Left ventricle myocardium inferior (tissue), 1 donor: ENCODE data around the gene ST14. TPM values are rescaled to one million over a fixed set of nuclear protein-coding genes. Genes with fewer than 3 reads are reported as not detected.

ENCODE experiments used
- DNase-seq: peaks from one replicate; pipeline ENCODE4 v3.0.0-alpha.2; 2020
- H3K27ac ChIP-seq: fragments of 200-600 bp; replicated peaks from 2 replicates; pipeline ENCODE4 v1.8.0; 2021
- H3K27me3 ChIP-seq: fragments of 200-600 bp; 2 replicates; pipeline ENCODE4 v1.8.0; 2021; ENCODE audit warnings: low read depth
- H3K36me3 ChIP-seq: fragments of 200-600 bp; 2 replicates; pipeline ENCODE4 v1.8.0; 2021
- H3K4me1 ChIP-seq: fragments of 200-600 bp; 2 replicates; pipeline ENCODE4 v1.8.0; 2021
- H3K4me3 ChIP-seq: fragments of 200-600 bp; 2 replicates; pipeline ENCODE4 v1.8.0; 2021; ENCODE audit warnings: mild to moderate bottlenecking, moderate library complexity
- H3K9me3 ChIP-seq: fragments of 200-600 bp; replicated peaks from 2 replicates; pipeline ENCODE4 v1.8.0; 2021
- intact Hi-C: fragments of 100-400 bp; cut with micrococcal nuclease; formaldehyde crosslinking; loops from one replicate; pipeline ENCODE4 v1.11.0; 2022
- total RNA-seq: library from RNA; stranded (reverse); fragmentation: NEBNext Ultra II Directional; extraction: Animal tissue kit (Norgen Biotek cat#: 25700); gene quantifications from one replicate; pipeline ENCODE4 v1.2.1, GENCODE V29; 2021
- TF ChIP-seq, protein P1 (sequence below): fragments of 200-600 bp; IDR thresholded peaks from 2 replicates; pipeline ENCODE4 v1.8.0; 2021; ENCODE audit warnings: antibody characterized with exemption, mild to moderate bottlenecking, borderline replicate concordance
- donor health status: DM: no; HTN: yes; CAD: no; lungs with severe emphysema.

The ST14 gene
- total RNA-seq, 1 donor from 2014 or later: 1.0 TPM

DNA sequence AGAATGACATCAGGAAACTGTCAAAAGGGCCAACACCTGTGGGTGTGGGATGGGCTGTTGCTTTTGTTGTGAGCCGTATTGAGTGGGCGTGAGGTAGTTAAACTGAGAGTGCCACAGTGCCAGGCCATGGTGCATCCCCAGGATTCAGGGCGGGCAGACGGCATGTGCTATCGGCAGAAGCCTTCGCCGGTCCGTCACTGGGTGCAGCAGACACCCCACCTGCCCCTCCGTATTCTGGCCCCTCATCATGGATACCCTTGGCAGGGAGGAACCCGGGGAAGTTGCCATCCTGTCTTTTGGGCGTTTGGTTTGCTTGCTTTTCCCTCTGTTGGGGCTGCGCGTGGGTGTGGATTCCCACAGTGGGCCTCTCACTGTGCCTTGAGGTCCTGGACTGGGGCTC lies 27.5 kb downstream of the ST14 start:
- no peak for DNase-seq
- Histone ChIP-seq H3K4me3 (no peak overlapping the region), H3K27ac (no peak overlapping the region), H3K36me3 (no peaks in the 10 kb centered on the region), H3K9me3 (no peaks in the 10 kb centered on the region), H3K27me3 (no peaks in the 10 kb centered on the region), H3K4me1 (peaks cover 5% of the 10 kb centered on the region)
- TF ChIP-seq, protein P1, sequence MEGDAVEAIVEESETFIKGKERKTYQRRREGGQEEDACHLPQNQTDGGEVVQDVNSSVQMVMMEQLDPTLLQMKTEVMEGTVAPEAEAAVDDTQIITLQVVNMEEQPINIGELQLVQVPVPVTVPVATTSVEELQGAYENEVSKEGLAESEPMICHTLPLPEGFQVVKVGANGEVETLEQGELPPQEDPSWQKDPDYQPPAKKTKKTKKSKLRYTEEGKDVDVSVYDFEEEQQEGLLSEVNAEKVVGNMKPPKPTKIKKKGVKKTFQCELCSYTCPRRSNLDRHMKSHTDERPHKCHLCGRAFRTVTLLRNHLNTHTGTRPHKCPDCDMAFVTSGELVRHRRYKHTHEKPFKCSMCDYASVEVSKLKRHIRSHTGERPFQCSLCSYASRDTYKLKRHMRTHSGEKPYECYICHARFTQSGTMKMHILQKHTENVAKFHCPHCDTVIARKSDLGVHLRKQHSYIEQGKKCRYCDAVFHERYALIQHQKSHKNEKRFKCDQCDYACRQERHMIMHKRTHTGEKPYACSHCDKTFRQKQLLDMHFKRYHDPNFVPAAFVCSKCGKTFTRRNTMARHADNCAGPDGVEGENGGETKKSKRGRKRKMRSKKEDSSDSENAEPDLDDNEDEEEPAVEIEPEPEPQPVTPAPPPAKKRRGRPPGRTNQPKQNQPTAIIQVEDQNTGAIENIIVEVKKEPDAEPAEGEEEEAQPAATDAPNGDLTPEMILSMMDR: no peak
- intact Hi-C loops: no loop called here

DNA sequence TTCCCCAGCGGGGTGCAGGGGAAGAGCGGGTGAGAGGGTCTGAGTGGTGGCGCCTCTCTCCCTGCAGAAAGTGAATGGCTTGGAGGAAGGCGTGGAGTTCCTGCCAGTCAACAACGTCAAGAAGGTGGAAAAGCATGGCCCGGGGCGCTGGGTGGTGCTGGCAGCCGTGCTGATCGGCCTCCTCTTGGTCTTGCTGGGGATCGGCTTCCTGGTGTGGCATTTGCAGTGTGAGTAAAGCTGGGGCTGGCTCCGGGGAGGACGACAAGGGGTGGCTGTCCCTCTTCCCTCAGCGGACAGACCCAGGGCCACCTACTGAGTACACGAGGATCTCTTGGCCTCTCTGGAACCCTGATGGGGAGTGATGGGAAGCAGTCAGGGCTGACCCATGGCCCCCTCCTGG lies 28.5 kb downstream of the ST14 start:
- no peaks in the 10 kb centered on the region for H3K9me3 ChIP-seq
- H3K27ac ChIP-seq: no peak overlapping the region
- intact Hi-C loops: no loop called here
- H3K36me3 ChIP-seq: no peaks in the 10 kb centered on the region
- no peaks in the 10 kb centered on the region for H3K27me3 ChIP-seq
- TF ChIP-seq, protein P1: no peak
- DNase-seq: no peak
- H3K4me1 ChIP-seq: peaks cover 4% of the 10 kb centered on the region
- H3K4me3 ChIP-seq: no peak overlapping the region

DNA sequence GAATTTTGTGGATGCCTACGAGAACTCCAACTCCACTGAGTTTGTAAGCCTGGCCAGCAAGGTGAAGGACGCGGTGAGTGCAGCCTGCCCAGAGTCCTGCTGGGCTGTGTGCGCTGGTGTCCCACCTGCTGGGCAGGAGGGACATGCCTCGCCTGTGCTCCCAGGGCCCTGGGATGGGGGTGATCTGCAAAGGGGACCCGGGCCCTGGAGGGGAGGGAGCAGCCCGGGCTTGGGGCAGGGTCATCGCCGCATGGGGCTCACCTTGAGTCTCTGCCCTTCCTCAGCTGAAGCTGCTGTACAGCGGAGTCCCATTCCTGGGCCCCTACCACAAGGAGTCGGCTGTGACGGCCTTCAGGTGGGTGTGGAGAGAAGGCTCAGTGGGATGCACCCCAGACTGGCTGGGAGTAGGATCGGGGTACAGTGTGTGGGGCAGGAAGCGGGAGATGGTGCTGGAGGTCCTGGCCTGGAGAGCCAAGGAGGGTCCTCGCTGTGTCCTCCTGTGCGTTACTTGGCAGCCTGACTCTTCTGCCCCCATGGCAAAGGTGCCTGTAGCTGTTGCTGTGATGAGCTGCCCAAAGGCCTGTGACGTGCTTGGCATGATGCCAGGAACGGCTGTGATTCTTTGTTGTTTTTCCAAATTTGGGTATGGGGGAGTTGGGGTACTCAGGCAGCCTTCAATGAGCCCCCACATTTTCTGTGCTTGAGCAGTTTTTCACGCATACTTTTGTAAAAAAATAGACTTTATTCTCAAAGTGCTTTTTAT lies 29.2 kb downstream of the ST14 start:
- no peak overlapping the region for H3K27ac ChIP-seq
- H3K36me3 ChIP-seq: no peaks in the 10 kb centered on the region
- DNase-seq: no peak
- no peaks in the 10 kb centered on the region for H3K9me3 ChIP-seq
- TF ChIP-seq, protein P1: no peak
- H3K4me1 ChIP-seq: peaks cover 6% of the 10 kb centered on the region
- H3K27me3 ChIP-seq: no peaks in the 10 kb centered on the region
- H3K4me3 ChIP-seq: no peak overlapping the region
- intact Hi-C loops: no loop called here

DNA sequence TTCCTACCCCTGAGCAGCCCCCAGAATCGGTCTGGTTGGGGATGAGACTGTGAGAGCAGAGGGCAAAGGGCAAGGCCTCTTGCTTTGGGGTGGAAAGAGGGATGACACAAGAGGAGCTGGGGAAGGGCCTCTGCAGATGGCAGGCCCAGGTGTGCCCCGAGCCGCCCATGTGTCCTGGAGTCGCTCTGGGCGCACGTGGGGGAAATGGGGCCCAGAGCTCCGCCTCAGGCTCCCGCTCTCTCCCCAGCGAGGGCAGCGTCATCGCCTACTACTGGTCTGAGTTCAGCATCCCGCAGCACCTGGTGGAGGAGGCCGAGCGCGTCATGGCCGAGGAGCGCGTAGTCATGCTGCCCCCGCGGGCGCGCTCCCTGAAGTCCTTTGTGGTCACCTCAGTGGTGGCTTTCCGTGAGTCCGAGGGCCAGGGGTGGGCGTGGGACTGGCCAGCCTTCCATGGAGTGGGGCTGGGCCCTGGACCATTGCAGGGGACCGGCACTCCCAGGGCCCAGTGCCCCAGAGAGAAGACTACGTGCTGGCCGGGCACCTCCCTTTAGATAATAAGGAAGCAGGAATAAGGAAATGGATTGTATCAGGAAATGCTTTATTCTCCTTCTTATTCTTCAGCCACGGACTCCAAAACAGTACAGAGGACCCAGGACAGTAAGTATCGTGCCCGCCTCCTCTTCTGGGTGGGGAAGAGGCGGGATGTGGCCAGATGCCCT lies 30.1 kb downstream of the ST14 start:
- intact Hi-C loops: no loop called here
- DNase-seq: no peak

DNA sequence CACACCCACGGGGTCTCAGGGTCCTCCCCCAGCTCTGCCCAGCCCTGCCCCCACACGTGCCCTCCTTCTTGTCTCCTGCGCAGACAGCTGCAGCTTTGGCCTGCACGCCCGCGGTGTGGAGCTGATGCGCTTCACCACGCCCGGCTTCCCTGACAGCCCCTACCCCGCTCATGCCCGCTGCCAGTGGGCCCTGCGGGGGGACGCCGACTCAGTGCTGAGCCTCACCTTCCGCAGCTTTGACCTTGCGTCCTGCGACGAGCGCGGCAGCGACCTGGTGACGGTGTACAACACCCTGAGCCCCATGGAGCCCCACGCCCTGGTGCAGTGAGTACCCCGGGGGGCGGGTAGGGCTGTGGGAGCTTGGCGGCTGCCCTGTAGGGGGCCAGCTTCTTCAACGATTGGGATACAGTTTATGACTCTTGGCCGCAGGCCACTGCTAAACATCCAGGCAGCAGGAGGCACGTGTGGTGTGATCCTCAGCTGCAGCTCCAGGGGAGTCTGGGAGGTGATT lies 30.8 kb downstream of the ST14 start:
- H3K9me3 ChIP-seq: no peaks in the 10 kb centered on the region
- no peaks in the 10 kb centered on the region for H3K36me3 ChIP-seq
- intact Hi-C loops: no loop called here
- no peak overlapping the region for H3K27ac ChIP-seq
- TF ChIP-seq, protein P1: no peak
- DNase-seq: no peak
- no peak overlapping the region for H3K4me3 ChIP-seq
- peaks cover 6% of the 10 kb centered on the region for H3K4me1 ChIP-seq
- H3K27me3 ChIP-seq: no peaks in the 10 kb centered on the region

More for the DNA sequence above, 30.1 kb downstream of the ST14 start:
- no peaks in the 10 kb centered on the region for H3K9me3 ChIP-seq
- no peak overlapping the region for H3K27ac ChIP-seq
- TF ChIP-seq, protein P1: no peak
- no peaks in the 10 kb centered on the region for H3K27me3 ChIP-seq
- H3K4me3 ChIP-seq: no peak overlapping the region
- no peaks in the 10 kb centered on the region for H3K36me3 ChIP-seq
- H3K4me1 ChIP-seq: peaks cover 6% of the 10 kb centered on the region
